ENCODE results near the gene KRTAP3-1. TPM values are rescaled to one million over a fixed set of nuclear protein-coding genes. Genes with fewer than 3 reads are reported as not detected.

KRTAP3-1 gene
- total RNA-seq, 1 experiment from 2014 or later, result not detected

GRCh38 chr17:40963838-40964237 lies 45.1 kb downstream of the KRTAP3-1 start:
- H3K4me3 Mint-ChIP-seq, result no peak overlapping the region
- no peak overlapping the region for H2BK20ac ChIP-seq (ENCODE audit: low read depth, low read length, poor library complexity, severe bottlenecking)
- H3K9me3 Mint-ChIP-seq, result no peaks in the 10 kb centered on the region; a peak in 1 of 5 replicates
- H3K27ac Mint-ChIP-seq, result no peak overlapping the region
- H2BK120ac ChIP-seq (ENCODE audit: low read depth, low read length, poor library complexity, severe bottlenecking), result no peak overlapping the region
- H2AFZ ChIP-seq (ENCODE audit: low read length), result no peak overlapping the region
- H3K79me1 ChIP-seq (ENCODE audit: insufficient read depth, low read depth, low read length, poor library complexity, severe bottlenecking), result no peaks in the 10 kb centered on the region
- no peak overlapping the region for H3K9ac ChIP-seq (ENCODE audit: extremely low read depth, insufficient read length, low read length)
- H4K20me1 ChIP-seq (ENCODE audit: control insufficient read depth, insufficient read depth, insufficient read length), result no peaks in the 10 kb centered on the region
- H3K4ac ChIP-seq (ENCODE audit: low read depth, low read length), result no peak overlapping the region
- H3K27ac ChIP-seq (ENCODE audit: insufficient read length, low read depth, low read length), result no peak overlapping the region
- no peak overlapping the region for H3K14ac ChIP-seq (ENCODE audit: insufficient read depth, low read length)
- no peaks in the 10 kb centered on the region for H3K23me2 ChIP-seq (ENCODE audit: insufficient read length, low read depth, low read length, poor library complexity, severe bottlenecking)
- DNase-seq, result no peak
- H3K9me3 ChIP-seq (ENCODE audit: control insufficient read depth, low read depth, low read length), result no peaks in the 10 kb centered on the region
- H3K4me1 ChIP-seq (ENCODE audit: insufficient read depth, low read length), result 0 out of 2 replicates have a peak, but pooled peaks cover 4% of the 10 kb centered on the region
- no peaks in the 10 kb centered on the region for H3K79me2 ChIP-seq (ENCODE audit: insufficient read depth, low read length)
- H3K27me3 Mint-ChIP-seq (ENCODE audit: low read depth), result no peaks in the 10 kb centered on the region; the same call in none of the 2 replicates
- H3K23ac ChIP-seq (ENCODE audit: insufficient read length, low read depth, low read length), result no peak overlapping the region
- H3K56ac ChIP-seq (ENCODE audit: insufficient read length, low read depth, low read length), result no peak overlapping the region
- H3K4me2 ChIP-seq (ENCODE audit: insufficient read depth, insufficient read length, low read length), result no peak overlapping the region
- no peak overlapping the region for H3T11ph ChIP-seq (ENCODE audit: low read length)
- no peak overlapping the region for H4K91ac ChIP-seq (ENCODE audit: insufficient read length, low read depth, low read length)
- H3K18ac ChIP-seq (ENCODE audit: insufficient read length, low read depth, low read length), result no peak overlapping the region
- H2BK12ac ChIP-seq (ENCODE audit: insufficient read length, low read depth, low read length), result no peak overlapping the region
- peak; percentile 74 for TF ChIP-seq CTCF (conservative IDR thresholded peaks at IDR 0.05)
- H4K5ac ChIP-seq (ENCODE audit: insufficient read length, low read depth, low read length), result no peak overlapping the region
- no peak overlapping the region for H4K8ac ChIP-seq (replicated peaks; ENCODE audit: insufficient read length, low read depth, low read length)
- no peaks in the 10 kb centered on the region for H3K27me3 ChIP-seq (ENCODE audit: insufficient read depth, low read length)
- H2BK5ac ChIP-seq (ENCODE audit: insufficient read length, low read length), result no peak overlapping the region
- H3K4me1 Mint-ChIP-seq, result peaks cover 5 to 6% of the 10 kb centered on the region in 2 experiments
- no peaks in the 10 kb centered on the region for H3K36me3 Mint-ChIP-seq (ENCODE audit: insufficient read depth in 1 of 3, low read depth in 3 of 3)
- WGBS (ENCODE audit: extremely low coverage, insufficient read length, low lambda C conversion rate), result no CpG with 5 or more reads among the region's 1 CpG
- H2AK5ac ChIP-seq (ENCODE audit: insufficient read length, low read length), result no peak overlapping the region
- no peak overlapping the region for H2BK15ac ChIP-seq (ENCODE audit: low read depth, low read length)

Measured in H9 (cell line).